Stomach (tissue), 19 donors: ENCODE data around the gene SUN3. TPM values are rescaled to one million over a fixed set of nuclear protein-coding genes. Genes with fewer than 3 reads are reported as not detected.

ENCODE experiments used
- DNase-seq, 2 donors: peaks; one replicate each; pipeline versions ENCODE4 v3.0.0 to v3.0.0-alpha.2; 2013 to 2019
- H3K27ac ChIP-seq, 5 donors: fragments of 200-600 bp in 4 of 5; sonication (generic) in 4 of 5; one replicate each; pipeline ENCODE4 v1.5.1; 2013 to 2019; ENCODE audit warnings: mild to moderate bottlenecking in 1 of 5, moderate library complexity in 1 of 5
- H3K27me3 ChIP-seq, 3 donors: fragments of 200-600 bp; sonication (generic); one replicate each; pipeline ENCODE4 v1.5.1; 2017 to 2019; ENCODE audit warnings: mixed run types in 1 of 3
- H3K36me3 ChIP-seq, 4 donors: fragments of 200-600 bp; sonication (generic); 1 replicate in 3 of 4; 2 replicates in 1 of 4; pipeline ENCODE4 v1.5.1; 2016 to 2019
- H3K4me1 ChIP-seq, 4 donors: fragments of 200-600 bp; sonication (generic); one replicate each; pipeline ENCODE4 v1.5.1; 2016 to 2019
- H3K4me3 ChIP-seq, 4 donors: fragments of 200-600 bp; sonication (generic) in 3 of 4; one replicate each; pipeline ENCODE4 v1.5.1; 2016 to 2019; ENCODE audit warnings: mild to moderate bottlenecking in 1 of 4
- H3K9me3 ChIP-seq, 4 donors: fragments of 200-600 bp; sonication (generic); one replicate each; pipeline ENCODE4 v1.5.1; 2016 to 2019
- EP300 ChIP-seq: sonication (generic); formaldehyde crosslinking; IDR thresholded peaks from one replicate; pipeline ENCODE4 v1.6.1; 2017; ENCODE audit warnings: antibody characterized with exemption
- POLR2A ChIP-seq, 4 donors: fragments of 450-650 bp; IDR thresholded peaks; one replicate each; pipeline ENCODE4 v1.6.1; 2016; ENCODE audit warnings: antibody characterized with exemption in 4 of 4, control low read depth in 2 of 4, mild to moderate bottlenecking in 1 of 4, moderate library complexity in 1 of 4
- POLR2AphosphoS5 ChIP-seq, 3 donors: sonication (generic); formaldehyde crosslinking; IDR thresholded peaks; one replicate each; pipeline ENCODE4 v1.6.1; 2016; ENCODE audit warnings: antibody characterized with exemption in 3 of 3
- WGBS, 5 donors: extraction: QIAGEN DNeasy Blood & Tissue Kit in 3 of 5; methylation state at CpG; one replicate each; pipeline versions ENCODE4 v1.1.5 to v1.1.7; 2013 to 2018; 5-methylcytosine and 5-hydroxymethylcytosine counted together
- intact Hi-C: fragments of 100-400 bp; cut with DNase I; formaldehyde crosslinking; loops from one replicate; pipeline ENCODE4 v1.15.1; 2023; ENCODE audit warnings: low total_unique reads
- long read RNA-seq, 10 donors: transcript quantifications; one replicate each; lab custom pipeline, GENCODE V29; 2026
- polyA plus RNA-seq, 3 donors: library from polyadenylated mRNA; stranded (reverse); fragments of 200-250 nt; gene quantifications; one replicate each; pipeline ENCODE4 v1.2.3, GENCODE V29; 2013
- total RNA-seq, 5 donors: library from RNA; depleted of rRNA; stranded (reverse); fragments of >200 nt; gene quantifications; one replicate each; pipeline versions ENCODE4 v1.1.0 to v1.2.3, GENCODE V29; 2014 to 2016
- TF ChIP-seq, protein P1 (sequence below), 7 experiments: fragments of 450-650 bp in 4 of 7; fragments of 200-600 bp in 3 of 7; sonication (generic) in 3 of 7; IDR thresholded peaks; one replicate each; pipeline ENCODE4 v1.5.1; 2016 to 2019; ENCODE audit warnings: antibody characterized with exemption in 7 of 7, control low read depth in 2 of 7, mild to moderate bottlenecking in 1 of 7
- donor health status: healthy with polysubstance abuse.
- donor health status: Bipolar disorder and iron deficiency.
- donor health status: healthy.

SUN3 gene, protein sequence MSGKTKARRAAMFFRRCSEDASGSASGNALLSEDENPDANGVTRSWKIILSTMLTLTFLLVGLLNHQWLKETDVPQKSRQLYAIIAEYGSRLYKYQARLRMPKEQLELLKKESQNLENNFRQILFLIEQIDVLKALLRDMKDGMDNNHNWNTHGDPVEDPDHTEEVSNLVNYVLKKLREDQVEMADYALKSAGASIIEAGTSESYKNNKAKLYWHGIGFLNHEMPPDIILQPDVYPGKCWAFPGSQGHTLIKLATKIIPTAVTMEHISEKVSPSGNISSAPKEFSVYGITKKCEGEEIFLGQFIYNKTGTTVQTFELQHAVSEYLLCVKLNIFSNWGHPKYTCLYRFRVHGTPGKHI
- total RNA-seq = not detected
- polyA plus RNA-seq = not detected
- long read RNA-seq, donor 1 = 0 reads
- long read RNA-seq, donor 2 = 0 reads
- long read RNA-seq, donor 3 = 0 reads
- long read RNA-seq, donor 4 = 0 reads
- long read RNA-seq, donor 5 = 0 reads
- long read RNA-seq, donor 6 = 0 reads
- long read RNA-seq, donor 7 = 0 reads
- long read RNA-seq, donor 8 = 0 reads
- long read RNA-seq, donor 9 = 0 reads
- long read RNA-seq, donor 10 = 0 reads

DNA sequence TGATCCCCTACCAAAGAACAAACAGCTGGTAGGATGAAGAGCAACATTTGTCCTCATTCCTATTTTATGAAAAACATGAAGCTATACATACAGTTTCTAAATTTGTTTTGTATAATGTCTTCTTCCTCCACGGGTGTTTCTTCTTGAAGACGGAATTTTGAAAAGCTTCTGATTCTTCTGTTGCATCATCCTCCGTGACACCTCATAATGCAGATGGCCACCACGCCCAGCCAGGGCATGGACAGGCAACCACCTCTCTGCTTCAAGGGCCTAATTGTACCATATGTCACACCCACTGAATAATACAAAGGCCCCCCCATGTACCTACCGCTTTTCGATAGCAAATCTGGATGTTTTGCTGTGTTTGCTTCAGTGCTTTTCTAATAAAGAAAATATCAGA is at the start of gene SUN3:
SUN3 (minus strand) TSS at position 170 of the 400 bp plus-strand sequence; CDS start at position 1, 169 bp downstream.
- 81 to 92% (median 88%) methylated on average over 6 of the region's 6 CpGs for WGBS, 5 donors
- peaks cover 1 to 10% (median 7%) of the 10 kb centered on the region in 4 donors for H3K9me3 ChIP-seq
- no peak within 1 kb of the TSS for H3K27ac ChIP-seq
- DNase-seq = no peak
- TF ChIP-seq, protein P1, sequence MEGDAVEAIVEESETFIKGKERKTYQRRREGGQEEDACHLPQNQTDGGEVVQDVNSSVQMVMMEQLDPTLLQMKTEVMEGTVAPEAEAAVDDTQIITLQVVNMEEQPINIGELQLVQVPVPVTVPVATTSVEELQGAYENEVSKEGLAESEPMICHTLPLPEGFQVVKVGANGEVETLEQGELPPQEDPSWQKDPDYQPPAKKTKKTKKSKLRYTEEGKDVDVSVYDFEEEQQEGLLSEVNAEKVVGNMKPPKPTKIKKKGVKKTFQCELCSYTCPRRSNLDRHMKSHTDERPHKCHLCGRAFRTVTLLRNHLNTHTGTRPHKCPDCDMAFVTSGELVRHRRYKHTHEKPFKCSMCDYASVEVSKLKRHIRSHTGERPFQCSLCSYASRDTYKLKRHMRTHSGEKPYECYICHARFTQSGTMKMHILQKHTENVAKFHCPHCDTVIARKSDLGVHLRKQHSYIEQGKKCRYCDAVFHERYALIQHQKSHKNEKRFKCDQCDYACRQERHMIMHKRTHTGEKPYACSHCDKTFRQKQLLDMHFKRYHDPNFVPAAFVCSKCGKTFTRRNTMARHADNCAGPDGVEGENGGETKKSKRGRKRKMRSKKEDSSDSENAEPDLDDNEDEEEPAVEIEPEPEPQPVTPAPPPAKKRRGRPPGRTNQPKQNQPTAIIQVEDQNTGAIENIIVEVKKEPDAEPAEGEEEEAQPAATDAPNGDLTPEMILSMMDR (IDR thresholded peaks at IDR 0.05) = no peak
- TF ChIP-seq POLR2AphosphoS5 (IDR thresholded peaks at IDR 0.05) (no peak), EP300 (no peak), POLR2A (IDR thresholded peaks at IDR 0.05) (no peak)
- intact Hi-C loops = no loop called here
- no peaks in the 10 kb centered on the region for H3K36me3 ChIP-seq
- peaks cover 0 to 22% (median 0%) of the 10 kb centered on the region in 3 donors for H3K27me3 ChIP-seq
- no peaks in the 10 kb centered on the region for H3K4me1 ChIP-seq
- H3K4me3 ChIP-seq = no peak within 1 kb of the TSS

DNA sequence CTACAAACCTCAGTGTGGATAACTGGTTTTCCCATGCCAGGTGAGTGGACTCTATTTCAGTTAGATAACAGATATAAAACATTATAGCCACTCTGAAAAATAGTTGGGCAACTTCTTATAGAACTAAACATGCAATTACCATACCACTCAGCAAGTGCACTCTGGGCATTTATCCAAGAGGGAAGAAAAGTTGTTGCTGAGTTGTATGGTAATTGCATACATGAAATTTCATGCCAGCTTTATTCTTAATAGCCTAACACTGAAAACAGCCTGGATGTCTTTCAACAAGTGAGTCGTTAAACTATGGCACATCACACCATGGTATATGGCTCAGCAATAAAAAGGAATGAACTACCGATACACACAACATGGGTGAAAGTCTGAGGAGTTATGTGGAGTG is 49.6 kb upstream of the SUN3 start:
- no peak for DNase-seq
- Histone ChIP-seq H3K4me3 (no peak overlapping the region), H3K9me3 (no peaks in the 10 kb centered on the region), H3K27me3 (no peaks in the 10 kb centered on the region), H3K4me1 (peaks cover 0 to 10% (median 2%) of the 10 kb centered on the region in 4 donors), H3K27ac (no peak overlapping the region), H3K36me3 (no peaks in the 10 kb centered on the region)
- 73 to 93% (median 90%) methylated on average over 2 of the region's 2 CpGs for WGBS, 5 donors
- intact Hi-C loops = no loop called here
- TF ChIP-seq, protein P1 (IDR thresholded peaks at IDR 0.05) = no peak
- TF ChIP-seq POLR2AphosphoS5 (IDR thresholded peaks at IDR 0.05) (no peak), EP300 (no peak), POLR2A (IDR thresholded peaks at IDR 0.05) (no peak)

DNA sequence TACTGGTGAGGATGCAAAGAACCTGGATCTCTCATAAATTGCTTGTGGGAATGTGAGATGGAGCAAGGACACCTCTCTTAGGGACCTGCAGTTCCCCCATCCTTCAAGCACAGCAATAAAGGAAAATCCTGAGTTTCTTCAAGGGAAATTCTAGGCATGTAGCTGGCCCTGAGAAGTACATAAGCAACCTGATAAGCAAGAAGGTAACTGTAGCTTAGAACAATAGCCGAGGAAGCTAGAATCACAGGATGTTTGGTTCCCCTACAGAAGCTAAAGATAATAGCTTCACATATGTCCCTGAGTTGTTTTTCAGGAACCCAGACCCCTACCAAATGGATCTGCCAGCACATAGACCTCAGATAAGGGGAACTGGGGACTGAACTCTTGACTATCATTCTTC is 48.5 kb upstream of the SUN3 start:
- intact Hi-C loops = no loop called here

DNA sequence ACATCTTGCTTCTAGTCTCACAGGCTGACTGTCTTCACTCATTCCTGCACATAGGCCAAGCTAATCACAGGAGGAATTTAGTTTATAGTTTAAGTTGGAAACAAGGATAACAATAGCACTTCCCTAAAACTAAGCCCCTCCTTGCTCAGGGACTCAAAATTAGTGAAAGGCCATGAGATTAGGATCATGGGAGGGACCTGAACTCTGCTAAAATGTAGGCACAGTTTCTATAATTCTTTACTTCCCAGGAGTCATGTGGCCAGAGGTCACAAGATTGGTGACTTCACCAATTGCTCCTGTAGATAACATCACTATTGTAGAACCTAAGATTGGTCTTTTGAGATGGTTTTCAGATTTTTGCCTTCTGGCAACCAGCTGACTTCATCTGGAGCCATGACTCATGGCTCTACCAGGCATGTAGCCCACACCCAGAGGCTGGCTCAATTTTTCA is 45.3 kb upstream of the SUN3 start:
- Histone ChIP-seq H3K36me3 (no peaks in the 10 kb centered on the region), H3K9me3 (no peaks in the 10 kb centered on the region), H3K27ac (no peak overlapping the region), H3K27me3 (no peaks in the 10 kb centered on the region), H3K4me1 (no peaks in the 10 kb centered on the region), H3K4me3 (no peak overlapping the region)
- intact Hi-C loops = no loop called here
- TF ChIP-seq EP300 (no peak), POLR2AphosphoS5 (IDR thresholded peaks at IDR 0.05) (no peak), POLR2A (IDR thresholded peaks at IDR 0.05) (no peak)
- TF ChIP-seq, protein P1 (IDR thresholded peaks at IDR 0.05) = no peak
- no peak for DNase-seq

More for the DNA sequence above, 48.5 kb upstream of the SUN3 start:
- no peak for DNase-seq
- H3K9me3 ChIP-seq = no peaks in the 10 kb centered on the region
- no peaks in the 10 kb centered on the region for H3K27me3 ChIP-seq
- H3K36me3 ChIP-seq = no peaks in the 10 kb centered on the region
- no peak for TF ChIP-seq POLR2A (IDR thresholded peaks at IDR 0.05)
- TF ChIP-seq POLR2AphosphoS5 (IDR thresholded peaks at IDR 0.05) = no peak
- TF ChIP-seq, protein P1 (IDR thresholded peaks at IDR 0.05) = no peak
- TF ChIP-seq EP300 = no peak
- no peak overlapping the region for H3K4me3 ChIP-seq
- H3K4me1 ChIP-seq = no peaks in the 10 kb centered on the region
- H3K27ac ChIP-seq = no peak overlapping the region
- 42 to 67% (median 59%) methylated on average over 1 of the region's 1 CpG for WGBS, 5 donors
